ENCODE data around the gene MYOM1. TPM values are rescaled to one million over a fixed set of nuclear protein-coding genes. Genes with fewer than 3 reads are reported as not detected.

The MYOM1 gene
- total RNA-seq, 2 donors from 2014 or later = 6.1 to 6.5 TPM

- Histone ChIP-seq H3K9me3 (no peaks in the 10 kb centered on the region), H3K27ac (no peak overlapping the region), H3K36me3 (no peaks in the 10 kb centered on the region), H3K4me3 (no peak overlapping the region), H3K4me1 (replicated peaks) (no peaks in the 10 kb centered on the region), H3K27me3 (replicated peaks; ENCODE audit: insufficient read depth) (no peaks in the 10 kb centered on the region)
- WGBS = 81% methylated on average over 6 of the region's 6 CpGs
- TF ChIP-seq POLR2AphosphoS5 (IDR thresholded peaks at IDR 0.05) (no peak), POLR2A (IDR thresholded peaks at IDR 0.05) (no peak)
- TF ChIP-seq, protein P1, sequence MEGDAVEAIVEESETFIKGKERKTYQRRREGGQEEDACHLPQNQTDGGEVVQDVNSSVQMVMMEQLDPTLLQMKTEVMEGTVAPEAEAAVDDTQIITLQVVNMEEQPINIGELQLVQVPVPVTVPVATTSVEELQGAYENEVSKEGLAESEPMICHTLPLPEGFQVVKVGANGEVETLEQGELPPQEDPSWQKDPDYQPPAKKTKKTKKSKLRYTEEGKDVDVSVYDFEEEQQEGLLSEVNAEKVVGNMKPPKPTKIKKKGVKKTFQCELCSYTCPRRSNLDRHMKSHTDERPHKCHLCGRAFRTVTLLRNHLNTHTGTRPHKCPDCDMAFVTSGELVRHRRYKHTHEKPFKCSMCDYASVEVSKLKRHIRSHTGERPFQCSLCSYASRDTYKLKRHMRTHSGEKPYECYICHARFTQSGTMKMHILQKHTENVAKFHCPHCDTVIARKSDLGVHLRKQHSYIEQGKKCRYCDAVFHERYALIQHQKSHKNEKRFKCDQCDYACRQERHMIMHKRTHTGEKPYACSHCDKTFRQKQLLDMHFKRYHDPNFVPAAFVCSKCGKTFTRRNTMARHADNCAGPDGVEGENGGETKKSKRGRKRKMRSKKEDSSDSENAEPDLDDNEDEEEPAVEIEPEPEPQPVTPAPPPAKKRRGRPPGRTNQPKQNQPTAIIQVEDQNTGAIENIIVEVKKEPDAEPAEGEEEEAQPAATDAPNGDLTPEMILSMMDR (IDR thresholded peaks at IDR 0.05) = no peak
- no peak for DNase-seq (ENCODE audit: low spot score)
- intact Hi-C loops (cut with DNase I) = no loop called here
These were observed 24.7 kb downstream of the MYOM1 start for GRCh38 chr18:3194947-3195612.

DNA sequence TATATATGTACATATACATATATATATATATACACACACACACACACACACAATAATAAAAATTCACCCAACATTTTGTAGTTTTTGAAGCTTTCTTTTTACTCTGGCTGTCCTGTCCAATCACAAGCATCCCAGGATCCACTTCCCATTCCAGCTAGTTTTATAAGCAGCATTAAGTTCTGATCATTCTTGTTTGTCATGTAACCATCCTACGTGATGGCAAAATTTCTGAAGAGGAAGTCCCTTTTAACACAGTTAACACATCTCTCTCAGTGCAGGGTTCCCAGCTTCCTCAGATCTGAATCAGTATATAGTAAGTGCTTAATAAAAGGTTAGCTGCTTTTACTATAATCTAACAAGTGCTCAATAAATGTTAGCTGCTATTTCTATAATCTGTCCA lies 26.4 kb downstream of the MYOM1 start:
- Histone ChIP-seq H3K4me1 (replicated peaks) (no peaks in the 10 kb centered on the region), H3K27me3 (replicated peaks; ENCODE audit: insufficient read depth) (no peaks in the 10 kb centered on the region), H3K9me3 (no peaks in the 10 kb centered on the region), H3K36me3 (no peaks in the 10 kb centered on the region), H3K27ac (no peak overlapping the region), H3K4me3 (no peak overlapping the region)
- 78% methylated on average over 1 of the region's 1 CpG for WGBS
- no peak for TF ChIP-seq POLR2AphosphoS5 (IDR thresholded peaks at IDR 0.05)
- TF ChIP-seq, protein P1 (IDR thresholded peaks at IDR 0.05) = no peak
- TF ChIP-seq POLR2A (IDR thresholded peaks at IDR 0.05) = no peak
- intact Hi-C loops (cut with DNase I) = no loop called here
- DNase-seq (ENCODE audit: low spot score) = no peak

DNA sequence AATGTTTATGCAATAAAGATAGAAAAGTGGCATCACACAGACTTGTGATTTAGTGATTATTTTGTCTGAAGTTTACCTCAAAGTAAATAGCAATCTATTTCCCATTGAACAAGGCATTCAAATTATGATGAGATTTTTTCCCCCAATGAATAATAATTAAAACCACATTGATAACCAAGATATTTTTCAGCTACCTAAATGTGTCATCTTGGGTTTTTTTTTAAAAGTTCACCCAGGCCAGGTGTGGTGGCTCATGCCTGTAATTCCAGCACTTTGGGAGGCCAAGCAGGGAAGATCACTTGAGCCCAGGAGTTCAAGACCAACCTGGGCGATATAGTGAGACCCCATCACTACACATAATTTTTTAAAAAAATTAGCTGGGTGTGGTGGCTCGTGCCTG lies 27.0 kb downstream of the MYOM1 start:
- DNase-seq (ENCODE audit: low spot score) = no peak
- no peak overlapping the region for H3K4me3 ChIP-seq
- intact Hi-C loops (cut with DNase I) = no loop called here
- no peak overlapping the region for H3K27ac ChIP-seq
- H3K4me1 ChIP-seq (replicated peaks) = no peaks in the 10 kb centered on the region
- TF ChIP-seq, protein P1 (IDR thresholded peaks at IDR 0.05) = no peak
- TF ChIP-seq POLR2AphosphoS5 (IDR thresholded peaks at IDR 0.05) (no peak), POLR2A (IDR thresholded peaks at IDR 0.05) (no peak)
- no peaks in the 10 kb centered on the region for H3K36me3 ChIP-seq
- 98% methylated on average over 2 of the region's 2 CpGs for WGBS
- no peaks in the 10 kb centered on the region for H3K27me3 ChIP-seq (replicated peaks; ENCODE audit: insufficient read depth)
- H3K9me3 ChIP-seq = no peaks in the 10 kb centered on the region

GRCh38 chr18:3192286-3192685 lies 27.5 kb downstream of the MYOM1 start:
- no peak overlapping the region for H3K4me3 ChIP-seq
- H3K4me1 ChIP-seq (replicated peaks) = no peaks in the 10 kb centered on the region
- H3K27ac ChIP-seq = no peak overlapping the region
- no peaks in the 10 kb centered on the region for H3K9me3 ChIP-seq
- intact Hi-C loops (cut with DNase I) = no loop called here
- H3K27me3 ChIP-seq (replicated peaks; ENCODE audit: insufficient read depth) = no peaks in the 10 kb centered on the region
- H3K36me3 ChIP-seq = no peaks in the 10 kb centered on the region
- TF ChIP-seq POLR2A (IDR thresholded peaks at IDR 0.05) (no peak), POLR2AphosphoS5 (IDR thresholded peaks at IDR 0.05) (no peak)
- TF ChIP-seq, protein P1 (IDR thresholded peaks at IDR 0.05) = no peak
- DNase-seq (ENCODE audit: low spot score) = no peak

DNA sequence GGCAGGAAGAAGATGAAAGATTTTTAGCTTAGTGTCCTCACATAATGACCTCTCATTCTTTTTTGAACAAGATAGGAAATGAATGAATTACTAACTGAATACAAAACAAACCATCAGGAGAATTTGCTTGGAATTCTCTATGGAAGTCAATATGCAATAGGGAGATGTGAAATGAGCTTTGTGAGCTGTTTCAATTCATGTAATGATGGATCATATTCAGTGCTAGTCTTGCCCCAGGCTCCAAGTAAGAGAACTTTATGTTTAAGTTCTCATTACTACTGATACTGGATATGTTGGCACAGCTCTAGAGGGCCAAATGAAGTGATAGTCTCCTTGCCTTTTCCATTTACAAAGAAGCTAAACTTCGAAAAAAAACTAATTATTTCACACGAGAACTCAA lies 29.2 kb downstream of the MYOM1 start:
- TF ChIP-seq, protein P1 (IDR thresholded peaks at IDR 0.05) = no peak
- no peak for TF ChIP-seq POLR2A (IDR thresholded peaks at IDR 0.05)

More for the DNA sequence above, 29.2 kb downstream of the MYOM1 start:
- Histone ChIP-seq H3K36me3 (no peaks in the 10 kb centered on the region), H3K27me3 (replicated peaks; ENCODE audit: insufficient read depth) (no peaks in the 10 kb centered on the region), H3K4me1 (replicated peaks) (no peaks in the 10 kb centered on the region), H3K4me3 (no peak overlapping the region), H3K27ac (no peak overlapping the region), H3K9me3 (no peaks in the 10 kb centered on the region)
- 89% methylated on average over 2 of the region's 2 CpGs for WGBS
- no peak for DNase-seq (ENCODE audit: low spot score)
- intact Hi-C loops (cut with DNase I) = no loop called here
